ENCODE measurements around the gene ENO4.

Gene ENO4

DNA sequence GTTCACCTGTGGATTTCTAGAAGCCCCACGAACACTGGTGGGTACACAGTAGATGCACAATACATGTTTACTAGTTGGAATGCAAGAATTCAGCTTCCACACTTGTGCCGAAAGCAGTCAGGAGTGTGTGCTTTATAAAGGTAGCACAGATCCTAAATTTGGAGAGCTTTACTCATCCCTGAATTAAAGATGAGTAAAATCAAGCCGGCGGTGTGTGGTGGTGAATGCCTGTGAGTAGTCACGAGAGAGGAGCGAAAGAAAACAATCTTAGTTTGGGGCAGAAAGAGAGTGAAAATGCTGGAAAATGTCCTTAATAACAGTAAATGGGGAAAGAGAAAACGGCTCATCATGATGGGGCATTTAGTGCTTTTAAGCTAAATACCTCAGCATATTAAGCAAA lies 13.6 kb upstream of the ENO4 start:
- DNase-seq (ENCODE audit: low spot score): no peak
- in situ Hi-C loops (cut with MboI; ENCODE audit: low pct_unique_long_range_greater_than_20kb, low sequenced_read_pairs, unreplicated experiment): no loop called here
- TF ChIP-seq, protein P1, sequence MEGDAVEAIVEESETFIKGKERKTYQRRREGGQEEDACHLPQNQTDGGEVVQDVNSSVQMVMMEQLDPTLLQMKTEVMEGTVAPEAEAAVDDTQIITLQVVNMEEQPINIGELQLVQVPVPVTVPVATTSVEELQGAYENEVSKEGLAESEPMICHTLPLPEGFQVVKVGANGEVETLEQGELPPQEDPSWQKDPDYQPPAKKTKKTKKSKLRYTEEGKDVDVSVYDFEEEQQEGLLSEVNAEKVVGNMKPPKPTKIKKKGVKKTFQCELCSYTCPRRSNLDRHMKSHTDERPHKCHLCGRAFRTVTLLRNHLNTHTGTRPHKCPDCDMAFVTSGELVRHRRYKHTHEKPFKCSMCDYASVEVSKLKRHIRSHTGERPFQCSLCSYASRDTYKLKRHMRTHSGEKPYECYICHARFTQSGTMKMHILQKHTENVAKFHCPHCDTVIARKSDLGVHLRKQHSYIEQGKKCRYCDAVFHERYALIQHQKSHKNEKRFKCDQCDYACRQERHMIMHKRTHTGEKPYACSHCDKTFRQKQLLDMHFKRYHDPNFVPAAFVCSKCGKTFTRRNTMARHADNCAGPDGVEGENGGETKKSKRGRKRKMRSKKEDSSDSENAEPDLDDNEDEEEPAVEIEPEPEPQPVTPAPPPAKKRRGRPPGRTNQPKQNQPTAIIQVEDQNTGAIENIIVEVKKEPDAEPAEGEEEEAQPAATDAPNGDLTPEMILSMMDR (IDR thresholded peaks at IDR 0.05; ENCODE audit: extremely low read depth, insufficient read depth, missing control alignments): no peak

DNA sequence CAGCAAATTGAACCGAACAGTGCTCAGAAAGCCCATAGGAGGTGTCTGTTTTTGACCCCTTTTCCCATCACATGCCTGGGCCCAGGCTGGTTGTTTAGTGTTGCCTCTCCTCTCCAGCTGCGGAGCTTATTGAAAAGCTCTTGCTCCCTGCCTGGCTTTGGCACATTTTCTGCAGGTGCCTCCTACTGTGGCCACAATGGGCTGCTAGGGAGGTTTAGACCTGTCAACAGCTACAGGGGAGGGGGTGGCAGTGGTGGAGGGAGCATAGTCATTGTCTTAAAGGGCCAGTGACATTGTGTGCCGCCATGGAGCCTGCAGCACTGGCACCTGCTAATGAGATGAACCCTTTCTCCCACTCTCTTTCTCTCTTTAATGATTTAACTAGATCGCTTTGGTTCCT lies 13.2 kb upstream of the ENO4 start:
- TF ChIP-seq, protein P1 (IDR thresholded peaks at IDR 0.05; ENCODE audit: extremely low read depth, insufficient read depth, missing control alignments): no peak
- no peak for DNase-seq (ENCODE audit: low spot score)
- in situ Hi-C loops (cut with MboI; ENCODE audit: low pct_unique_long_range_greater_than_20kb, low sequenced_read_pairs, unreplicated experiment): no loop called here

DNA sequence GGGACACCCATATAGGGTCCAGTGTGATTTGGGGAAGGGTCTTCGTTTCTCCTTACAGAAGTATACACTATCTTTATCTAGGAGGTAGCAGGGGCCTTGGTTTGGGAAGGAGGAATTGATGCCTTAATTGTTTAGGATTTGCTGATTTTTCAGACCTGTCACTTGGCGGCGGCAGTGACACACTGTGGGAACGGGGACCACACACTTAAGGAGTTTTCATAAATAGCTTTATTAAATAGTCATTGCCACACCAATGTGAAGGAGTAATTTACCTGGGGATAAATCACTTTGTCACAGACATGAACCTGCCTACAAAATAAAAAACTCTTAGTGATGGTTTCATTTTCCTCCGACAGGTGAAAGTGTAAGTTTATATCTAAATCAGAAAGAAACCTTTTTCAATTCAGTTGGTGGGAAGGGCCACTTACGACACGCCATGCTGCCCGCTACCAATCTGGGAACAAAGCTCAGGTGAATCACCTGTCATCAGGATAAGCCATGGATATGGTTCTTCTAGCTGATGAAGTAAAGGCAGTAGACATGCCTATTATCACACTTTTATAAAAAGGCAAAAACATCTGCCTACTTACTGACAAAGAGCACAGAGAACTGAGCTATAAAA lies 12.3 kb upstream of the ENO4 start:
- in situ Hi-C loops (cut with MboI; ENCODE audit: low pct_unique_long_range_greater_than_20kb, low sequenced_read_pairs, unreplicated experiment): no loop called here
- DNase-seq (ENCODE audit: low spot score): no peak

DNA sequence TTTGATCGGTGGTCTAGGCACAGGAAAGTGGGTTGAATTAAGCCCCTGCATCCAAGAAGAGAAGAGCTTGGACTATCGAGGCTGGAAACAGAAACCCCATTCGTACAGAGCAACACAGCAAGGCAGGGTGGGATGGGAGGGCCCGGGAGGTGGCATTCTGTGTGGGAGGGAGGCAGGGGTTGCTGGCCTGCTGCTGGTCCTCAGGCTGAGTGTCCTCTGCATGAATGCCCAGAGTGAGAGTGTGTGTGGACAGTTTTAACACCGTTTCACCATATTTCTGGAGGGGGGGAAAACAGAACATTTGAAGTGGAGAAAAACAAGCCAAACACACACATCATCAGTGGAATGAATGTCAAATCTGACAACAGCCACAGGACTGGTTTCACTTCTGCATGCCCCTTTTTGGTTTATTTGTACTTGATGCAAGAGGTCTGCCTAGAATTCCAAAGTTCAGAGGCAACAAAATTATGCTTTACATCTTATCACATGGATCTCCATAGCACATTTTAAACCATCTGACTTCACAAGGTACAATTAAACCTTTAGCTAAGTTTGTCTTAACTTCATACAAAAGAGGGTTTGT lies 11.1 kb upstream of the ENO4 start:
- TF ChIP-seq, protein P1 (IDR thresholded peaks at IDR 0.05; ENCODE audit: extremely low read depth, insufficient read depth, missing control alignments): no peak
- in situ Hi-C loops (cut with MboI; ENCODE audit: low pct_unique_long_range_greater_than_20kb, low sequenced_read_pairs, unreplicated experiment): no loop called here
- DNase-seq (ENCODE audit: low spot score): no peak

More for the DNA sequence above, 12.3 kb upstream of the ENO4 start:
- TF ChIP-seq, protein P1 (IDR thresholded peaks at IDR 0.05; ENCODE audit: extremely low read depth, insufficient read depth, missing control alignments): no peak

GRCh38 chr10:116840389-116841075 lies 8.8 kb upstream of the ENO4 start:
- TF ChIP-seq, protein P1 (IDR thresholded peaks at IDR 0.05; ENCODE audit: extremely low read depth, insufficient read depth, missing control alignments): no peak
- in situ Hi-C loops (cut with MboI; ENCODE audit: low pct_unique_long_range_greater_than_20kb, low sequenced_read_pairs, unreplicated experiment): no loop called here

DNA sequence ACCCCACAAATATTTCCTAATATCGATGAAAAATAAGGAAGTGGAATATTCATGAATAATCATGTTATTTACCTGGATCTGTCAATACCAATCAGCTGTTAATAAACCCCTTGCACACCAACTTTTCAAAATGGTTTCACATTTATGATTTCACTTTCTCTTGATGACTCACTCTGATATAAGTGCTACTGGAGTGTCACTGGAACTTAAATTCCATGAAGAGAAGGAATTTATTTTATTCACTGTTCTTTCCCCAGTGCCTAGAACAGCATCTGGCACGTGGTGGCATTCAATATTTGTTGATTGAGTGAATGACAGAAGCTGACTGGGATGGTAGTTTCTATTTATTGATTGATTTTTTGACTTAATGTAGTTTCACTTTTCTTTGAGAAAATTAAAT lies 3.5 kb upstream of the ENO4 start:
- in situ Hi-C loops (cut with MboI; ENCODE audit: low pct_unique_long_range_greater_than_20kb, low sequenced_read_pairs, unreplicated experiment): no loop called here
- TF ChIP-seq, protein P1 (IDR thresholded peaks at IDR 0.05; ENCODE audit: extremely low read depth, insufficient read depth, missing control alignments): no peak
- DNase-seq (ENCODE audit: low spot score): no peak

More at GRCh38 chr10:116840389-116841075, 8.8 kb upstream of the ENO4 start:
- DNase-seq (ENCODE audit: low spot score): no peak

Data from GM13977 (cell line).